PFSK-1 (cell line): Measurements from ENCODE around the gene EGLN2.

ENCODE experiments used
- POLR2AphosphoS5 ChIP-seq: IDR thresholded peaks from 2 replicates; pipeline ENCODE4 v1.6.1; 2012; ENCODE audit warnings: low read depth, mild to moderate bottlenecking, control low read depth, low read length, moderate library complexity
- REST ChIP-seq, 2 experiments: IDR thresholded peaks; 2 replicates each; pipeline versions ENCODE4 v1.6.1 to v1.8.0; 2011 to 2012; ENCODE audit warnings: low read depth in 2 of 2, low read length in 2 of 2, control low read depth in 1 of 2, inconsistent platforms in 1 of 2, mild to moderate bottlenecking in 1 of 2, moderate library complexity in 1 of 2; ENCODE audit not compliant: insufficient read depth in 1 of 2
- SIN3A ChIP-seq: IDR thresholded peaks from 2 replicates; pipeline ENCODE4 v1.6.1; 2012; ENCODE audit warnings: mild to moderate bottlenecking, low read length, moderate library complexity, borderline replicate concordance; ENCODE audit not compliant: insufficient read depth

- TF ChIP-seq POLR2AphosphoS5 (no peak), REST (IDR thresholded peaks at IDR 0.05; ENCODE audit: insufficient read depth in 1 of 2, low read depth in 2 of 2, low read length in 2 of 2) (no peak), SIN3A (no peak)
Measured at GRCh38 chr19:40775632-40776022, 23.4 kb upstream of the EGLN2 start.
